ENCODE results near the gene ANKRD27. TPM values are rescaled to one million over a fixed set of nuclear protein-coding genes. Genes with fewer than 3 reads are reported as not detected.

Gene ANKRD27
- total RNA-seq, 4 donors from 2014 or later = 26.4 to 36.2 (median 30.8) TPM

DNA sequence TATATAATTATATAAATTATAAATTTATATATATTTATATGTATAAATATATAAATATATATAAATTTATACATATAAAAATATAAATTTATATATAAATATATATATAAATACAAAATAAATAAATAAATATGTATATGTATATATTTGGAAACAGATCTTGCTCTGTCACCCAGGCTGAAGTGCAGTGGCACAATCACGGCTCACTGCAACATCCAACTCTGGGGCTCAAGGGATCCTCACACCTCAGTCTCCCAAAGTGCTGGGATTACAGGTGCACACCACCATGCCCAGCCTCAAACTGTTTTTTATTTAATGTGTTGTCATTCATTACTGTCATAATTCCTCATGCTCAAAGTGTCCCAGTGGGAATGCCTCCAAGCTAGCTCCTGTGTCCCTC is 119.2 kb downstream of the ANKRD27 start:
- no peaks in the 10 kb centered on the region for H3K4me1 ChIP-seq
- TF ChIP-seq POLR2A (IDR thresholded peaks at IDR 0.05) (no peak), CTCF (IDR thresholded peaks at IDR 0.05) (no peak), EP300 (IDR thresholded peaks at IDR 0.05) (no peak), POLR2AphosphoS5 (IDR thresholded peaks at IDR 0.05) (no peak)
- WGBS = 92% methylated on average over 1 of the region's 1 CpG
- no peak overlapping the region for H3K27ac ChIP-seq
- no peaks in the 10 kb centered on the region for H3K36me3 ChIP-seq
- no peak for DNase-seq (ENCODE audit: low spot score in 2 of 2)
- no peak overlapping the region for H3K4me3 ChIP-seq
- H3K9me3 ChIP-seq = no peaks in the 10 kb centered on the region
- peaks cover 10% of the 10 kb centered on the region for H3K27me3 ChIP-seq

GRCh38 chr19:32550666-32551065 is 124.3 kb downstream of the ANKRD27 start:
- Histone ChIP-seq H3K36me3 (no peaks in the 10 kb centered on the region), H3K4me1 (no peaks in the 10 kb centered on the region), H3K9me3 (no peaks in the 10 kb centered on the region), H3K27ac (no peak overlapping the region), H3K27me3 (no peaks in the 10 kb centered on the region), H3K4me3 (no peak overlapping the region)
- TF ChIP-seq POLR2AphosphoS5 (IDR thresholded peaks at IDR 0.05) (no peak), EP300 (IDR thresholded peaks at IDR 0.05) (no peak), POLR2A (IDR thresholded peaks at IDR 0.05) (no peak), CTCF (IDR thresholded peaks at IDR 0.05) (no peak)
- no peak for DNase-seq (ENCODE audit: low spot score in 2 of 2)
- WGBS = 50% methylated on average over 5 of the region's 5 CpGs

Other genes with a start within 250 kb of the ANKRD27 start
- 10 to 100 TPM; 60.1 to 93.0 (median 68.3) TPM for gene PDCD5, start 94.0 kb downstream of the ANKRD27 start, total RNA-seq
- gene RGS9BP, start 668 bp upstream of the ANKRD27 start, total RNA-seq = 1 to 10 TPM in 2 of 4 donors, under 1 TPM in 2; 0.72 to 3.8 (median 1.3) TPM
- 10 to 100 TPM; 14.2 to 25.1 (median 18.6) TPM for gene NUDT19, start 16.6 kb upstream of the ANKRD27 start, total RNA-seq
- gene TDRD12, start 44.6 kb upstream of the ANKRD27 start, total RNA-seq = 1 to 10 TPM in 3 of 4 donors, under 1 TPM in 1; 0.42 to 4.7 (median 2.4) TPM
- 1 to 10 TPM in 2 of 4 donors, under 1 TPM in 1, not detected in 1; 0.40 to 1.7 (median 1.1) TPM for gene SLC7A9, start 194.6 kb upstream of the ANKRD27 start, total RNA-seq

Measured in suprapubic skin (tissue), 4 donors.